GM21528 (cell line): ENCODE measurements around the gene DLG5.

Source experiments
- ATAC-seq: cut with Tn5 transposase; IDR thresholded peaks from one replicate; pipeline ENCODE4 v1.9.1; 2021; ENCODE audit warnings: mild to moderate bottlenecking, moderate library complexity; ENCODE audit not compliant: unreplicated experiment, low FRiP score

The DLG5 gene

DNA sequence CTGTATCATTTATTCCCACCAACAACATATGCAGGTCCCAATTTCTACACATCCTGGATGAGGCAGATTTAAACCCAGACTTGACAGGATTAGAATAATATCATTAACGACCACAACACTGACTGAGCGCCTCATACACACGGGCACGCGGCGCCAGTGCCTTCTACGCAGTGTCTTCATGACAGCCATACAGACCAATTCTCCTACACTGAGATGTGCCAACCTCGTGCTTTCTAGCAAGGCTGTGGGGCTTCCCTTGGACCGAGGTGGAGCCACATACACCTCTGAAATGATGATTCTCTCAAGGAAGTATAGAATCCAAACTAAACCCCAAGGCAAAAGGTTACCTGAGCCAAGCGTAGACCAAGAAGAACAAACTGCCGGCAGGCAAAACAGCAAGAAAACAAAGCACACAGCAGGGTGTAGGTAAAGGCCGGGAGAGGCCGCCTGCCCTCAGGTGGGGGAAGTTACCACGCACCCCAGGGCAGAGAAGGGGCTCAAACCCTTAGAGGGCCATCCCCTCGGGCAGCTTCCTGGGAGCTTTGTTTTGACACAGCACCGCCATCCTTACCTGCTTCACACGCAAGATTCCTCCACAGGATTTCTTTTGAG, 75.8 kb downstream of the DLG5 start:
- ATAC-seq: no peak

DNA sequence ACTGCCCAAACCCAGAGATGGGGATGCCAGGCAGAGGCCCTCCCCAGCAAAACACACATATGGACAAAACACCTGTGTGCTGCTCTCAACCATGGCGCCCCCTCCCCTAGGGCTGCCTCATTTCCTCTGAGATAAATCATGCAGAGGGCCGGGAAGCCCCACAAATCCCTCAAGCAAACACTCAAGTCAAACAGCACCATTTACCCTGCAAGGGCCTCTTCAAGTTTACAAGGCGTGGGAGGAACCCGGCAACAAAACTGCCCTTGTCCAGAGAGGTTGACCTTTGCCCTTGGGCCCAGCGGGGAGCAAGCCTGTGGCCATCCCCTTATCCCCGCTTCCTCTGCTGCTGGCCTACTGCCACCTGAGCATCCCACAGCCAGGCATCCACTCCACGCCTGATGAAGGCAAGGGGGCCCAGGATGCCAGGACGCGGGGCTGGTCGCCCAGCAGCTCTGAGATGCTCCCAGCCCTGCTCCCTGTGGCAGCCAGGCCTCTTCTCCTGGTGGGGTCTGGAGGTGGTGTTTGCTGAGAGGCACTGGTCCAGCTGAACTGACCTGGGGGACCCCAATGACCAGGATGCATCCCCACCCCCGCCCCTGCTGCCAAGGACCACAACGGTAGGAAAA, 77.4 kb downstream of the DLG5 start:
- no peak for ATAC-seq

DNA sequence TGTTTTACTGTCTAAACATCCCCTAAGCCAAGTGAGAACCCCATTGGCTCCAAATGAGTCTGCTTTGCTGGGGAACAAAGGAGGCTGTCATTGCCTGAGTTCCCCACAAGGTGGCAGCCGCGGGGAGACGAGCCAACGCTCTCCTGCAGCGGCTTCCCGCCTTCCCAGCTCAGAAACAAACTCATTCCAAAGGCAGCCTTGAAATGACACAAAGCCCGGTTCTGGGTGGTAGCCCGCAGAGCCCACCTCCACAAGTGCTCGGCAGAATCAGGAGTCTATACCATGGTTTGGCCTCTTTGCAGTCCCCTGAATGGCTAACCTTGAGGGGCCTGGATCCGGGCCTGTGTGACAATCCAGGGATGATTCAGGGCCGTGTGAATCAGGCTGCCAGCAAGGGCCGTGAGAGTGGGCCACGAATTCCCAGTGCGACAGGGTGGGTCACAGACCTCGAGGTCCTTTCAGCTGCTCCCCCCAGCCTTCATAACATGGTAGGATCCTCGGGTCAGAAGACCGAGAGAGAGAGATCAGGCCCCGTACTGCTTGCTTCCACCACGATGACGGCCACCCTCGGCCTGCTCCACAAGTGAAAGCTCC, 79.7 kb downstream of the DLG5 start:
- ATAC-seq: peak; percentile 68

DNA sequence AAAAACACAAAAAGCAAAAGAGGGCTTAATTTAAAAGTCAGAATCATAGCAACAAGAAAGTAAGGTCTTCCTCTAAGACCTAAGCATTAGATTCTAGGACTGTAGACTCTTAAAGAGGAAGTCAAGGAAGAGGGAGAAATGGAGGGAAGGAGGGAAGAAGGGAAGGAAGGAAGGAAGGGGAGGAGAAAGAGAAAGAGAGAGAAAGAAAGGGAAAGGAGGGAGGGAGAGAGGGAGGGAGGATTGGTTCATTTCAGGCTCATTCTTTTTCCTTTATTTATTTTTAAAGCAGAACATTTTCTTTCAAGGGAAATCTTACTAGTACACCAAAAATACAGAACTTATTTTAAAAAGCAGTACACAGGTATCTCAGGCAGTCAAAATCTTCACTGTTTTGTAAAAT, 81.1 kb downstream of the DLG5 start:
- ATAC-seq: no peak

DNA sequence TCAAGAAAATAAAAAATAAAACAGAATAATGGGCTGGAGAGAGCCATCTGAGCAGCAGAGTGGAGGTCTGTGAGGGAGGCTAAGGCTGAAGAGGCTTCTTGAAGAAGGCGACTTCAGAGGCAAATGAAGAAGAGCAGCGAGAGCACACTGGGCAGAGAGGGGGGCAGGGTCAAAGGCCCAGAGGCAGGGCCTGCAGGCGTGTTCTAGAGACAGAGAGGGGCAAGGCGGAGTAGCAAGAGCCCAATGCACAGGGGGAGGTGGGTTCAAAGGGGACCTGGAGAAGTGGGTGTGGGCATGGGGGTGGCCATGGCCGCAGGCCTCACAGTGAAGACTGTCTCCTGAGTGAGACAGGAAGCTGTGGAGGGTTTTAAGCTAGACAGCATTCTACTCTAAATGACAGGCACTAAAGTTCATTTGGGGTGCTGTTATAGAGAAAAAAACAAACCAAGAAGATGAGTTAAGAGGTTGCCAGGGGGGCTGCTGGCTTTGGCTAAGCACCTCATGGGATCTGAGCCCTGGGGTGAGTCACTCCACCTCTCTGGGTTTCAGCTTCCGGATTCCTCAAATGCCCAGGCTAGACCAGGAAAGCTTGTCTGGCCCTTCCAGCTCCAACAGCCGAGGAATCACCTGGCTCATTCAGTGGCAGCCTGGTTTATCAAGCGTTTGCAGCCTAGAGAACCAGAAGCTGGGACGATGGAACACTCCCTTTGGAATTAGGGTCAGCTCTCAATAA, 81.7 kb downstream of the DLG5 start:
- ATAC-seq: no peak

DNA sequence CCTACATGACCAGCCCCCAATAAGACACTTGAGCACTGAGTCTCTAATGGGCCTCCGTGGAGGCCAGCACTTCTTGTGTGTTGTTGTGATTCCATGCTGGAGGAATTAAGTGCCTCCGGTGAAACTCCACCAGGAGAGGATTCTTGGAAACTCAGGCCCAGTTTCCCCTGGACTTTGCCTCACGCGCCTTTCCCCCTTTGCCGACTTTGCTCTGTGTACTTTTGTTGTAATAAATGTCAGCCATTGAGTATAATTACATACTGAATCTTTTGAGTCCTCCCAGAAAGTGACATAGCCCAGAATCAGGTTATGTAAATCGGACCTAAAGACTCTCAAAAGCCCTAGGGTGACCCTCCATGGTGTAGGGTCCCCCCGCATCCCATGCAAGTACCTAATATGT, 82.4 kb downstream of the DLG5 start:
- ATAC-seq: no peak

DNA sequence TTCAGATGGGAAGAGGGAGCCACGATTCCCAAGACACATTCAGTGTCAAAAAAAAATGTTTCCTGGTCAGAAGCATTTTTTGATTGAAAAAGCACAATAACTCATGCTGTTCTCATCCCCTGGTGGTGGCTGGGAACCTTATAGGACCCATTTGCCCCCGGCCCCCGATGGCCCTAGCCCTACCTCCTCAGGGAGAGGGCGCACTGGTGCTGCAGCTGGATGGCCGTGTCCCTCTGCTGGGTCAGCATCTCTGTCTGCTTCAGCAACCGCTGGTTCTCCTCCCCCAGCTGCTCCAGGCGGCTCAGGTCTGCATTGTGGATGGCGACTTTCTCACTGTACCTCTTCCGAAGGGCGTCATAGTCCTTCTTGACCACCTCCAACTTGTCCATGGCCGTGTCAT, 83.3 kb downstream of the DLG5 start:
- no peak for ATAC-seq

DNA sequence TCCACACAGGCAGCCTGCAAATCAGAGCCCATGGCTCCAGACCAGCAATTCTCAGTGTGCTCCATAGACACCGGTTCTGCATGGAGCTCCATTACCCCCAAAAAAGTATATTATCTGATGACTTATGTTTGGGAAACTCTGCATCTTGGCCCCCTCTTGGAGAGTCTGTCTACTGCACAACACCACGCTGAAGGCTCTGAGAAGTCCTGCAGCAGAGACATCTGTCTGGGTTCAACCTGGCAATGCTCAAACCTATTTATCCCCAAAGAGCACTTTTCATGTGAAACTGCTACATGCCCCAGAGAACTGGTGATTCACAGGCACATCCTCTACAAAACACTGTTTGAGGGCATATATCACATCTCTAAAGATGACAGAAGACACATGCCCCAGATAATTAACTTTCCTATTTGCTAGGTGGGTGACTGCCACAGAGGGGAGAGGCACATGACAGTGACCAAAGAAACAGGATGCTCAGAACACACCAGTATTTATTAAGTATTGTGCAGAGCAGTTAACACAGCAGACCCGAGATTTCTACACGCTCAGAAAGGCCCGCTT, 83.8 kb downstream of the DLG5 start:
- no peak for ATAC-seq

DNA sequence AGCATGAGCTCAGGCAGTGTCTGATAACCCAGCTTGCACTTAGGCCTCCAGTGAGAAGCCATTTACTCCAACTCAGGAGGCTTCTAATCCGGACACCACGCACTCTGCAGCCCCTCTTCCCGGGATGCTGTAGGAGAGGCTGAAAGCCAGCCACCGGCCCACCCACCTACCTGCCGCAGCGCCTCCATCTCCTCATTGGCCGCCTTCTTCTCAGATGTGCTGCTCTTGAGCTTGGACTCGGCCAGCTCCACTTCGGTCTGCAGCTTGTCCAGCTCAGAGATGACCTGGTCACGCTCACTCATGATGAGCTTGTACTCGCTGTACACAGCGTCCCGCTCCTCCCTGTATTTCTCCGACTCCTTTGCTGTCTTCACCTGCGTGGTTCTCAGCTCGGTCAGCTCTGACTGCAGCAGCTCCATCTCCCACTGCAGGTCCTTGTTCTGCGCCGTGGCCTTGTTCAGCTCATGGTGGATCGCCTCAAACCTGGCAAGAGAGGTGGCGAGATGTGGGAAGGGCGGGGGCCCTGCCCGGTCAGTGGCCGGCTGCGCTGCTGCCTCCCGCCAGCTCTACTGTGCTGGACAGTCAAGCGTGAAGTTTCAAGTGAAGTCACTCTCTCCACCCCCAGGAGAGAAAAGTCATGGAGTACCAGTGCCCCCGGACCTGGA, 84.7 kb downstream of the DLG5 start:
- ATAC-seq: no peak

DNA sequence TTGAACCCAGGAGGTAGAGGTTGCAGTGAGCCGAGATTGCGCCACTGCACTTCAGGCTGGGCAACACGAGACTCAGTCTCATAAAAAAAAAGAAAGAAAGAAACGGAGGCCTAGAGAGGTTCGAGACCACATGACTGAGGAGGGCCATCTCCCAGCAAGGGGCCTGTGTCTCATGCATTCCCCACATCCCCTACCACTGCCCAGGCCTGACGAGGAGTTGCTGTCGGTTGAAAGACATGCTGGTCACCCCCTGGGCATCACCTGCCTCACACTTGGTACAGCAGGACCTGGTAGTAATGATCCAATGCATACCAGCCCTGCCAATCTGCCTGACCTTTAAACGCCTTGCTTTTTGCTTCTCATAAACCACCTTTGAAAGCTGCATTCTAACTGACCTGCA, 85.9 kb downstream of the DLG5 start:
- no peak for ATAC-seq

DNA sequence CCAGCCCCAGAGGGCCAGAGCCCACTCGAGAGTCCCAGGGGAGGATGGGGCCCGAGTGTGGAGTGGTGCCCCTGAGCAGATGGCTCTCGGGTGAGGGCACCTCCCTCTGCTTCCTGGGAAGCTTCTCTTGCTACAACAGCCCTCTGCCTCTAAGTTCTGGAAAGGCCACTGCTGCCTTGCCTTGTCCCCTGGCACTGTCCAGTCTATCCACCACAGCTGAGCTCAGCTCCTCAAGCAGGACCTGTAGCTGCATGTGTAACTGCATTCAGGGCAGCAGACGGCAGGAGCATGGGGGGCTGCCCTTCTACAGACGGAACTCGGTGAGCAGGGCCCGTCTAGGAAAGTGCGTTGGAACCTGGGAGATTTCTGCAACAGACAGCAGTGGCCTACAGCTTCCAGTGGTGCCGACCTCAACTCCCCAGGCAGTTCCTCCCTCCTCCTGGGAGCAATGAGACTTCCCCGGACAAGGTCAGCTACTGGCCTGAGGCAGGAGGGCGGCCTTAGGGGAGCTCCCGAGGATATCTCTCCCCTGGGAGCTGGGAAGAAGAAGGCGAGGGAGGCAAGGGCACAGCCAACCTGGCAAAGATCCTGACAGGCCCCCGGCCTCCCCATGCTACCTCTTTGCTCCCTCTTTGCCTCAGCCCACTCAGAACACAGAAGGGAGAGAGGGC, 88.5 kb downstream of the DLG5 start:
- ATAC-seq: no peak

DNA sequence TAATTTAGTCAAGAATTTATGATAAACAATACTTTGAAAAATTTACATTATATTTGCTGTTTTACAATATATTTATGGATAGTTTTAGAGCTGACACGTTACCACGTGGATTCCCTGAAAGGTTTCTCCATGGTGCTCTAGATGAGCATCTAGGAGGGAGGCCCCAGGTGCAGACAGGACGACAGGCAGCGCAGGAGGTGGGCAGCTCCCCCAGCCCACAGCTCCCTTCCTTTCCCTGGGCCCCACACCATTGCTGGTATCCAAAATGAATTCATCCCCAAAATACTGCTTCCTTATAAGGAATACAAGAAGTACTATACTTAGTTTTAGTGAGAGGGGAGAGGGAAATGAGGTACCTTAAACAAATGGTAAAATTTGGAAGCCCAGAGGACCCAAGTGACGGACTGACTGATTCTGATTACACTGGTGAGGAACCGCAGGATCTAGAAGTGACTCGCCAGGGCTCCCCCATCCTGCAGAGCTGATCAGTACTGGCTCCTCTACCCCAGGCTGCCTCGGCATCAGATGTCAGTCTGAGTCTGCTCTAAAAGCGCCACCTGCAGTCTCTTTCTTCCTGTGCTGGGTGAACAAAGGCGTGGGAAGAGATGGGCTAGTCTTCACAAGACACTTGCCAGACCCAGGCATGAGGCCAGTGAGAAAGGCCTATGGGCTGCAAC, 89.2 kb downstream of the DLG5 start:
- ATAC-seq: peak; percentile 67

DNA sequence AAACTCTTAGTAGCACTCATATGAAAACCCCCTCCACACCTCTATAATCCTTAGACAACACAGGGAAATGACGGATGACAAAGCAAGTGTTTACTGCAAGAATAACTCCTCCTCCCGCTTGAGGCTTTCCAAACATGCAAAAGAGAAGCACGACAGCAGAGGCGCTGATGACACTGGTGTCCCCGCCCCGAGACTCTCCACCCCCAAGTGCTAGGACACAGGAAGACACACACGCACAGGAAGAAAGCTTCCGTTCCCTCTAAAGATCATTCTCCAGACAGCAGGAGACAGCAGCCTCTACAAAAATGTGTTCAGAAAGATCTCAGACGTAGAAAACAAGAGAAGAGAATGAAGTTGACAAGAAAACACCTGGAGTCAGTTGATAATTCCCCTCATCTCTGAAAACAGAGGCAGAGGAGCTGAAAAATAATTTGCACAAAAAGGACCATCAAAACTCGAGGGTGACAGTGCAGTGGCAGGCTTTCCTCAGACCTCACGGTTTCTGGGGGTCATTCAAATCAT, 90.2 kb downstream of the DLG5 start:
- ATAC-seq: peak; percentile 83

DNA sequence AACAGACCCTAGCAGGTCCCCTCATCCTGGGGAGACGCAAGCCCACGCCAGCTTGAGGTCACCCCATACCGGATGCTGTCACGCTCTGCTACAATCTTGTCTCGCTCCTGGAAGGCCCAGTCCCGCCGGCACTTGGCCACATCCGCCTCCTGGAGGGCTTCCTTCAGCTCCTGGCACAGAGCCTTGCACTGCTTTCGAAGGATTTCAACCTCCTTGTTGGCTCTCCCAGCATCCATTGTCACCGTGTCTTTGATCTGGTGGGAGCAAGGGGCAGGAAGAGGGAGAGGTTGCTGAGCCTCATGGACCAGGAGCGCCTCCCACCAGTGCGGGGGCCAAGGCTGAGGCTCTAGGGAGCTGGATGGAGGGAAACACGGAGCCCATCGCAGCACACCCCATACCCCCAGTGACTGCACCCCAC, 90.9 kb downstream of the DLG5 start:
- no peak for ATAC-seq

DNA sequence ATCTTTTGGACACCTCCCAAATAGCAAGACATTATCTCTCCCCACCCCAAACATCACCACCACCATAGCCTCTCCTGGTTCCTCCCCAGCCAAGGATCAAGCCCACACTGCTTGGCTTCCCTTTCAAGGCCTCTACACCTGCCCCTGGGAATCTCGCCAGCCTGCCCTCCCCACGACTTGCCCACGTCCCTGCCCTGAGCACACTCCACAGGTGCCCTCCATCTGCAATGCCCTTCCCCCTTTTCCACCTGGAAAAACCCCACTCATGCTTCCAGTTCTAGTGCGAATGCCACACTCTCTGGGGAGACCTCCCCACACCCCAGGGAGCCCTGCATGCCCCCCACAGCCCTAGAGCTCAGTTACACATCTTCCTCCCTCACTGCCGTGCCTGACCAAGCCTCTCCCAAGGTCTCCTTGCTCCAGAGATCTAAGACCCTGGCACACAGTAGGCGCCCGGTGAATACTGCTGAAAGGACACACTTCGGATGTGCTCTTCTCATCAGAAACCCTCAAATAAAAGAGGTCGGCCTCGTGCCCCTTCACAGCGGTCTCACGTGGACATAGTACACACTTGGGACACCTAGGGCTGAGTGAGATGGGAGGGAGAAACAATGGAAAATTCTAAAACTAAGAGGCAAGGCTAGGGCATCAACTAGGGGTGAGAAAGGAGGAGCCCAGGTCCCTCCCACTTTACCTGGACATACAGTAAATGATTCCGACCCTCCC, 91.4 kb downstream of the DLG5 start:
- ATAC-seq: no peak

DNA sequence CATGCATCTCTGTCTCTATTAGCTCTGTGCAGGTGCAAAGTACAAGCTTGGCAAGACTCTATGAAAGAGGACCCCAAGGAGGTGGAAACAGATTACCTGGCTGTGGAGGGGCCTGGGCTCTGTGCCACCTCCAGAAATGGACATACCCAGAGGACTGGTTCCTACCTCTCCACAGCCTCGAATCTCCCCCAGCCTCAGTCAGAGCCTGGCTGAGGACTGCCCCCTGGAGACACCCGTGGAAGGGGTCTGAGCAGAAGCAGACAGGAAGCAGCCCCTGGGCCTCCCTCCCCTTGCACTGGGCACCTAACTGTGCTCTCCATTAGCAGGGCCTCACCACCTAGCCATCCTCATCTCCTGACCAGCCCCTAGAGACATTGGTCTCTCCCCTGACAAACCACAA, 92.0 kb downstream of the DLG5 start:
- no peak for ATAC-seq

DNA sequence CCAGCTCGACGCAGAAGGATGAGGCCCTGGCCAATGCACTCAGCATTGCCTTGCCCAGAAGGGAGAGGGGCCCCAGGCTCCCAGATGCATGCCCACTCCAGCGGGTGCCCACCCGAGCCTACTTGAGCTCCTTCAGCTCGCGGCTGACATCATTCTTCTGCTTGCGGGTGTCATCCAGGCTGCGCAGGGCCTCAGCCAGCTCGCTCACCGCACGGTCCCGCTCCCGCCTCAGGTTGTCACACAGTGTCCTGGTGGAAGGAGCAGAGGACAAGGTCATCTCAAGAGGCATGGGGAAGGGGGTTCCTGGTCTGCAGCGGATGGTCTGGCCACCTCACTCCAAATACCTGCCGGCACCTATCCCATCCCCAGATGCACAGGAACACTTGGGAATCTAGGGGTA, 92.8 kb downstream of the DLG5 start:
- no peak for ATAC-seq

DNA sequence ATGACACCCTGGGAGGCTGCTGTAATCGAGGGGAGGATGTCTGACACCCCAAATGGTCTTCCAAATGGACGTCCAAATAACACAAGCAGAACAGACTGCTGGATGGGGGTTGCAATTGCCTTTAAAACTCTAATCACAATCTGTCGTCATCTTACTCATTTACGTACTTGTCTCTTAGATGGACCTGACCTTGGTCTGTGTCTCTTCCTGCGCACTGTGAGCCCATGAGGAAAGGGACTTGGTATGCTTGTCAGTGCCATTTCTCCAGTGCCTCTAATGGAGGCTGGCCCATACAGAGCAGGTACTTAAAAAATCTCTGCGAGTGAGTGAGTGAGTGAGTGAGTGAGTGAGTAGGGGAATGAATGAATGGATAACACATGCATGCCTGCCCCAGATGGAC, 93.3 kb downstream of the DLG5 start:
- no peak for ATAC-seq

DNA sequence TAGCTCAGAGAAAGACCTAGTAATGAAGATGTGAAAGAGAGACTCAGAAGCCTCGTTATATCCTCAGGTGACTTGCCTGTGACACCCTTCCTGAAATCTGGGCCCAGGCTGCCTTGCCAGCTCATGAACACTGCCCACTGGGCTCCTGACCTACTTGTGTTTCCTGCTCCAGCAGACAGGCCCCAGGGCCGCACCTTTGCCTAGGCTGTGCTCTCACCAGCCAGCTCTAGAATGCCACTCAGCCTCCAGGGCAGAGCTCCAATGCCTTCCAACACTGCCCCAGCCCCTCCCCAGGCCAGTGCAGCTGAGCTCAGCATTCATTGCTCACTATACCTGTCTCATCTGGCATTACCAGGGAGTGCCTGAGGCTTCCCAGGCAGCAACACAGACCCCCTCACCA, 94.3 kb downstream of the DLG5 start:
- ATAC-seq: no peak
